GM19452 (cell line): ENCODE measurements around the gene THOC2.
"Not testable (repeated sequence)": the region's sequence is repeated elsewhere in the genome, so short reads cannot be mapped to it uniquely, and the experiment has no call there.

Source experiments
- ATAC-seq: cut with Tn5 transposase; IDR thresholded peaks from one replicate; pipeline ENCODE4 v1.9.1; 2021; ENCODE audit not compliant: unreplicated experiment

Gene THOC2

DNA sequence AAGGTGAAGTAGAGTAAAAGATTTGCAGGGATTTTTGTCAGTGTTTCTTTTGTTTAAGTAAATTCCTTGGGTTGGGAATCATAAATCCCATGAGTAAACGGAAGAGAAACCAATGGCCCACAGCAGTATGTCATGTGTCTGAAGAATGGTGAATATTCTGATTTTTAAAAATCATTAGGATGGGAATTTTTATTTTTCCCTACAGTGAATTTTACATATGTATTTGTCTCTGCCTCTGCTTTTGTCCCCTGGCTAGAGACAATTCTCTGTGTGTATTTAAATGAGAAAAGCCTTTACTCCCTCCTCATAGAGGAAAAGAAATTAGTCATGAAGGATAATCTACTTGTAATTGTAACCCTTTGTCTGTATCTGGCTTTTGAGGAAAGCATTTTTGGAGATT lies 152.1 kb downstream of the THOC2 start:
- ATAC-seq = no peak

GRCh38 chrX:123574027-123574426 lies 158.8 kb downstream of the THOC2 start:
- not testable (repeated sequence) for ATAC-seq

- no peak for ATAC-seq
These were observed 162.8 kb downstream of the THOC2 start for GRCh38 chrX:123570011-123570590.

GRCh38 chrX:123563167-123563566 lies 169.7 kb downstream of the THOC2 start:
- no peak for ATAC-seq

DNA sequence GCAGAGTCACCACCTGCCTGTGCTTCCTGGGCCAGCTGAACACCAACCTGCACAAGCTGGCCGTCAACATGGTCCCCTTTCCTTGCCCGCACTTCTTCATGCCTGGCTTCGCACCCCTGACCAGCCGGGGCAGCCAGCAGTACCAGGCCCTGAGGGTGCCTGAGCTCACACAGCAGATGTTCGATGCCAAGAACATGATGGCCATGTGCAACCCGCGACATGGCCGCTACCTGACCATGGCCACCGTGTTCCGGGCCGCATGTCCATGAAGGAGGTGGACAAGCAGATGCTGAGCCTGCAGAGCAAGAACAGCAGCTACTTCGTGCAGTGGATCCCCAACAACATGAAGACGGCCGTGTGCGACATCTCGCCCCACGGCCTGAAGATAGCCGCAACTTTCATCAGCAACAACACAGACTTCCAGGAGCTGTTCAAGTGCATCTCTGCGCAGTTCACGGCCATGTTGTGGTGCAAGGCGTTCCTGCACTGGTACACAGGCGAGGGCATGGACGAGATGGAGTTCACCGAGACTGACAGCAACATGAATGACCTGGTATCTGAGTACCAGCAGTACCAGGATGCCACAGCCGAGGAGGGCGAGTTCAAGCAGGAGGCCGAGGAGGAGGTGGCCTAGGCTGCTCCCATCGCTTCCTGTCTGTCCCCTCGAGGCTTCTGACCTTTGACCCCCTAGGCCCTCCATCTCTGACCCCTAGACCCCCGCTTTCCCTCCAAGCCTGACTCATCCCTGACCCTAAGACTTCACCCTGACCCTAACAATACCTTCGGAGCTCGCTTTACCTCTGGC lies 170.3 kb downstream of the THOC2 start:
- ATAC-seq = no peak

DNA sequence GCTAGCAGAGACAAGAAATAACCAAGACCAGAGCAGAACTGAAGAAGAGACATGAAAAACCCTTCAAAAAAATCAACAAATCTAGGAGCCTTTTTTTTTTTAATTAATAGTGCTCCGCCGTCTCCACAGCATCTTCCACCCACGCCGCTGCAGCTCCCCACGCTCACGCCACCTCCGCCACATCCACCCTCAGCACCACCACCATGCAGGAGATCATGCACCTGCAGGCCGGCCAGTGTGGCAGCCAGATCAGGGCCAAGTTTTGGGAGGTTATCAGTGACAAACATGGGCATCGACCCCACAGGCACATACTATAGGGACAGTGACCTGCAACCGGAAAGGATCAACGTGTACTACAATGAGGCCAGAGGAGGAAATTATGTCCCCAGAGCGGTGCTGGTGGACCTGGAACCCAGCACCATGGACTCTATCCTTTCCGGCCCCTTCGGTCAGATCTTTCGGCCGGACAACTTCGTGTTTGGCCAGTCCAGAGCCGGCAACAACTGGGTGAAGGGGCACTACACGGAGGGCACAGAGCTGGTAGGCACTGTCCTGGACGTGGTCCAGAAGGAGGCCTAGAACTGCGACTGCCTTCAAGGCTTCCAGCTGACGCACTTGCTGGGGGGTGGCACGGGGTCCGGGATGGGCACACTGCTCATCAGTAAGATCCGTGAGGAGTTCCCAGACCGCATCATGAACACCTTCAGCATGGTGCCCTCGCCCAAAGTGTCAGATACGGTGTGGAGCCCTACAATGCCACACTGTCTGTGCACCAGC lies 171.2 kb downstream of the THOC2 start:
- ATAC-seq = no peak

GRCh38 chrX:123550829-123551228 lies 182.0 kb downstream of the THOC2 start:
- no peak for ATAC-seq
